ENCODE measurements around the gene ANAPC13.

- TF ChIP-seq, protein P1, sequence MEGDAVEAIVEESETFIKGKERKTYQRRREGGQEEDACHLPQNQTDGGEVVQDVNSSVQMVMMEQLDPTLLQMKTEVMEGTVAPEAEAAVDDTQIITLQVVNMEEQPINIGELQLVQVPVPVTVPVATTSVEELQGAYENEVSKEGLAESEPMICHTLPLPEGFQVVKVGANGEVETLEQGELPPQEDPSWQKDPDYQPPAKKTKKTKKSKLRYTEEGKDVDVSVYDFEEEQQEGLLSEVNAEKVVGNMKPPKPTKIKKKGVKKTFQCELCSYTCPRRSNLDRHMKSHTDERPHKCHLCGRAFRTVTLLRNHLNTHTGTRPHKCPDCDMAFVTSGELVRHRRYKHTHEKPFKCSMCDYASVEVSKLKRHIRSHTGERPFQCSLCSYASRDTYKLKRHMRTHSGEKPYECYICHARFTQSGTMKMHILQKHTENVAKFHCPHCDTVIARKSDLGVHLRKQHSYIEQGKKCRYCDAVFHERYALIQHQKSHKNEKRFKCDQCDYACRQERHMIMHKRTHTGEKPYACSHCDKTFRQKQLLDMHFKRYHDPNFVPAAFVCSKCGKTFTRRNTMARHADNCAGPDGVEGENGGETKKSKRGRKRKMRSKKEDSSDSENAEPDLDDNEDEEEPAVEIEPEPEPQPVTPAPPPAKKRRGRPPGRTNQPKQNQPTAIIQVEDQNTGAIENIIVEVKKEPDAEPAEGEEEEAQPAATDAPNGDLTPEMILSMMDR (conservative IDR thresholded peaks at IDR 0.05; ENCODE audit: low read depth, low read length): no peak
- TF ChIP-seq EZH2 (IDR thresholded peaks at IDR 0.05; ENCODE audit: borderline replicate concordance, low read depth, low read length, poor library complexity, severe bottlenecking): no peak
These were observed 24.8 kb downstream of the ANAPC13 start for GRCh38 chr3:134460965-134461364.

All from A673 (cell line).